Measurements from ENCODE around the gene KCNIP4.

KCNIP4 gene

GRCh38 chr4:21949073-21949457, 493 bp upstream of the KCNIP4 start:
- DNase-seq (ENCODE audit: low read depth in 1 of 2, low spot score in 1 of 2) = no peak
- no peak overlapping the region for H3K27ac ChIP-seq (replicated peaks)

GRCh38 chr4:21947791-21948346, 703 bp downstream of the KCNIP4 start:
- TF ChIP-seq SPI1 (IDR thresholded peaks at IDR 0.05; ENCODE audit: borderline replicate concordance, low read depth) = no peak
- TF ChIP-seq GABPA (IDR thresholded peaks at IDR 0.05; ENCODE audit: low read depth) = no peak
- TF ChIP-seq POLR2AphosphoS5 (IDR thresholded peaks at IDR 0.05; ENCODE audit: low read depth) = no peak
- TF ChIP-seq CTCF (IDR thresholded peaks at IDR 0.05; ENCODE audit: insufficient read depth, low read length) = no peak
- TF ChIP-seq REST (IDR thresholded peaks at IDR 0.05; ENCODE audit: insufficient replicate concordance, low read depth) = no peak
- H3K27ac ChIP-seq (replicated peaks) = no peak overlapping the region
- no peak overlapping the region for H3K4me3 ChIP-seq (replicated peaks; ENCODE audit: insufficient read depth, low read length)
- peaks cover 29% of the 10 kb centered on the region for H3K27me3 ChIP-seq (ENCODE audit: insufficient read depth, poor library complexity, severe bottlenecking)
- DNase-seq (ENCODE audit: low read depth in 1 of 2, low spot score in 1 of 2) = no peak

More at GRCh38 chr4:21949073-21949457, 493 bp upstream of the KCNIP4 start:
- no peak overlapping the region for H3K4me3 ChIP-seq (replicated peaks; ENCODE audit: insufficient read depth, low read length)
- no peak for TF ChIP-seq POLR2AphosphoS5 (IDR thresholded peaks at IDR 0.05; ENCODE audit: low read depth)
- no peak for TF ChIP-seq SPI1 (IDR thresholded peaks at IDR 0.05; ENCODE audit: borderline replicate concordance, low read depth)
- TF ChIP-seq REST (IDR thresholded peaks at IDR 0.05; ENCODE audit: insufficient replicate concordance, low read depth) = no peak
- no peak for TF ChIP-seq CTCF (IDR thresholded peaks at IDR 0.05; ENCODE audit: insufficient read depth, low read length)
- TF ChIP-seq GABPA (IDR thresholded peaks at IDR 0.05; ENCODE audit: low read depth) = no peak
- peaks cover 29% of the 10 kb centered on the region for H3K27me3 ChIP-seq (ENCODE audit: insufficient read depth, poor library complexity, severe bottlenecking)

GRCh38 chr4:21946858-21947257, 1.7 kb downstream of the KCNIP4 start:
- TF ChIP-seq SPI1 (IDR thresholded peaks at IDR 0.05; ENCODE audit: borderline replicate concordance, low read depth) = no peak
- TF ChIP-seq REST (IDR thresholded peaks at IDR 0.05; ENCODE audit: insufficient replicate concordance, low read depth) = no peak
- DNase-seq (ENCODE audit: low read depth in 1 of 2, low spot score in 1 of 2) = no peak
- Histone ChIP-seq H3K27ac (replicated peaks) (no peak overlapping the region), H3K27me3 (ENCODE audit: insufficient read depth, poor library complexity, severe bottlenecking) (peaks cover 29% of the 10 kb centered on the region), H3K4me3 (replicated peaks; ENCODE audit: insufficient read depth, low read length) (no peak overlapping the region)

All from HL-60 (cell line).